Astrocyte of the spinal cord (primary cell): Measurements from ENCODE around the gene TACC2.
A peak's percentile ranks its signal among the peaks of the same experiment; 100 is the strongest.

Experiments
- DNase-seq: peaks from one replicate; pipeline ENCODE4 v3.0.0; 2011; ENCODE audit warnings: low read depth, low spot score
- H3K4me3 ChIP-seq: 2 replicates; pipeline ENCODE4 v1.5.1; 2011; ENCODE audit warnings: low read depth, mild to moderate bottlenecking, low read length, moderate library complexity
- in situ Hi-C: cut with HindIII; loops from 2 replicates; pipeline ENCODE4 v1.10.0; 2017; ENCODE audit warnings: low sequenced_read_pairs
- TF ChIP-seq, protein P1 (sequence below): IDR thresholded peaks from 2 replicates; pipeline ENCODE4 v1.5.1; 2012; ENCODE audit warnings: low read depth, mild to moderate bottlenecking, low read length, inconsistent platforms

The TACC2 gene

DNA sequence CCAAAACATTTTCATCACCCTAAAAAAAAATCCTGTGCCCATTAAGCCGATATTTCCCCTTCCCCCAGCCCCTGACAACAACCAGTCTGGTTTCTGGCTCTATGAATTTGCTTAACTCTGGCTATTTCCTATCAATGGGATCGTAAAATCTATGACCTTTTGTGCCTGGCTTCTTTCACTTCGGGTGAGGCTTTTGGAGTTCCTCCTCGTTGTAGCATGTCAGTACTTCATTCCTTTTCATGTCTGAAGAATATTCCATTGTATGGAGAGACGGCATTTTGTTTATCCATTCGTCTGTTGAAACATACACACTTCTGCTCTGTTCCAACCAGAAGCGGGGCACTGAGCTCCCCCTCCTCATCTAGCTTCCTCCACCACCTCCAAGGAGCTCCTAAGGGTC lies 29.5 kb downstream of the TACC2 start:
- TF ChIP-seq, protein P1, sequence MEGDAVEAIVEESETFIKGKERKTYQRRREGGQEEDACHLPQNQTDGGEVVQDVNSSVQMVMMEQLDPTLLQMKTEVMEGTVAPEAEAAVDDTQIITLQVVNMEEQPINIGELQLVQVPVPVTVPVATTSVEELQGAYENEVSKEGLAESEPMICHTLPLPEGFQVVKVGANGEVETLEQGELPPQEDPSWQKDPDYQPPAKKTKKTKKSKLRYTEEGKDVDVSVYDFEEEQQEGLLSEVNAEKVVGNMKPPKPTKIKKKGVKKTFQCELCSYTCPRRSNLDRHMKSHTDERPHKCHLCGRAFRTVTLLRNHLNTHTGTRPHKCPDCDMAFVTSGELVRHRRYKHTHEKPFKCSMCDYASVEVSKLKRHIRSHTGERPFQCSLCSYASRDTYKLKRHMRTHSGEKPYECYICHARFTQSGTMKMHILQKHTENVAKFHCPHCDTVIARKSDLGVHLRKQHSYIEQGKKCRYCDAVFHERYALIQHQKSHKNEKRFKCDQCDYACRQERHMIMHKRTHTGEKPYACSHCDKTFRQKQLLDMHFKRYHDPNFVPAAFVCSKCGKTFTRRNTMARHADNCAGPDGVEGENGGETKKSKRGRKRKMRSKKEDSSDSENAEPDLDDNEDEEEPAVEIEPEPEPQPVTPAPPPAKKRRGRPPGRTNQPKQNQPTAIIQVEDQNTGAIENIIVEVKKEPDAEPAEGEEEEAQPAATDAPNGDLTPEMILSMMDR, result no peak
- in situ Hi-C loops, result no loop called here
- no peak overlapping the region for H3K4me3 ChIP-seq

DNA sequence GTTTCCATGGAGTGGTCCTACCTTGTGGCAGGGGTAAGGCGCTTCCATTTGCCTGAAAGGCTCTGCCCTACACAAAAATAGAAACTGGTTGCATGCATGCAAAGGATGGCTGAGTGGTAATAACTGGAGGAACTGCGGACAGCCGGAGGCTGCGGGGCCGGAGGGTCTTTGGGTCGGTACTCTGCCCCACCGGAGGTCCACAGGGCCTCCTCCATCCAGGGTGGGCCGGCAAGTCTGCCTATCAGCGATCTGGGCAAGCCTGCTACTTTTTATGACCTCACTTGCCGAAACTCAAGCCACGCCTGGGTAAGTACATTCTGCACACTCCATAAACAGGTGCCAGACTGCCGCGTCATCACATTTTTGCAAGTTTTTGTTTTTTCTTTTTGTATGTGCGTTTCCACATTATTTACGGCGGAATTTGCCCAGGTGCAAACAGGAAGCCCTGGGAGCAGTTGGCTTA lies 30.0 kb downstream of the TACC2 start:
- in situ Hi-C loops, result no loop called here
- no peak overlapping the region for H3K4me3 ChIP-seq
- TF ChIP-seq, protein P1, result no peak
- no peak for DNase-seq

More for the DNA sequence above, 29.5 kb downstream of the TACC2 start:
- no peak for DNase-seq

DNA sequence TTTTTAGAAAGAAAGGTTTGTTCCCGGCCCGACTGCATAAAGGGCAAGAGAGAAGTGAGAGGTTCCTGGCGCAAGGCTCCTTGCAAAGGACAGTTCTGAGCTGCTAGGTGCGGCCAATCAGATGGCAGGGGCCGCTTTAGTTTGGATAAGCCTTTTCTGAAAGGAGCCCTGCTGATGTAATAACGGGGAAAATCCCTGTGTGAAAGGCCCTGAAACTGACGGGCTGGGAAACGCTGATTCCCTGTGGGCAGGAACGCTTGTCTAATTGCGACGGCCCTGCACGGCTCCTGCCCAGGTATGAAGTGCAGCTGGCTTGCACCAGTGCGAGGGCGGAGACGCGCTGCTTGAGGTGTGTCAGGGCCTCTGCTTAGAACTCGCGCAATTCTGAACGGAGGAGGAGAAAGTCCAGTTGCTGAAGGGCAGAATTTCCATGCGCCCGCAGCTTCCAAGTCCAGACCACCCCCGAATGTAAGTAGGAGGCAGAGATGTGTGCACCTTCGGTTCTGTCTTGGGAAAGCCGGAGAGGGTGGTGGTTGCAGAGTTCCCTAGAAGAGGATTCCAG lies 30.5 kb downstream of the TACC2 start:
- DNase-seq, result no peak
- in situ Hi-C loops, result no loop called here
- TF ChIP-seq, protein P1, result no peak
- H3K4me3 ChIP-seq, result no peak overlapping the region

DNA sequence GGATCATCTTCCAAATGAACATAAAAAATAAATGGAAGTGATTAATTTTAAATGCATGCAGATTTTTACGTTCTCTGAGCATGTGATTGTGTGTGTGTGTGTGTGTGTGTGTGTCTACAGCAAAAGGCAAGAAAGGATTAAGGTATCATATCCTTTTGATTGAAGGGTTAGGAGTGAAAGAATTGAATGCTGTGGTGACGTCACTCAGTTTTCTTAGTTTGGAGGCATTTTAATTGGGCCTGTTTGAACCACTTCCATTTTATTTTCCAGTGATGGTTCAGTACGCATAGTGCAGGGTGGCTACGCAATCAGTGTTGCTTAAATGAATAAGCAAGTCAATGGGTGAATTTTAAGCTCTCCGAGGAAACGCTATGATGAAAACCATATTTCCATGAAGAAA lies 31.3 kb downstream of the TACC2 start:
- DNase-seq, result no peak
- in situ Hi-C loops, result no loop called here
- no peak overlapping the region for H3K4me3 ChIP-seq
- TF ChIP-seq, protein P1, result no peak

DNA sequence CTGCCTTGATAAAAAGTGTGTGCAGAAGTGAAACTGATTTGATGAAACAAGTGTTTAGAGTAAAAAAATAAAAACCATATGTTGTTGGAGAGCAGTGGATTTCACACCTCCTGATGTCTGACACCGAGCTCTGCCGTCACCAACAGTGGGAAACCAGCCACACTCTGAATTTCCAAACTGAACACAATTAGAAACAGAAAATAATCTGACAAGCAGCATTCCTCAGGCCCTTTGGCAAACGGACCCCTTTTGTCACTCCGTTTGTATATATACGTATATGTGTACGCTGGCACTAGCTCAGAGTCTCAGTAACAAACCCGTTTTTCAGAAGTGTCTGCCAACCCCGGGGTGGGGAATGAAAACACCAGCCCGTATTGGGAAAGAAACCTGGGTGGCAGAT lies 32.4 kb downstream of the TACC2 start:
- TF ChIP-seq, protein P1, result no peak
- no peak overlapping the region for H3K4me3 ChIP-seq
- in situ Hi-C loops, result no loop called here
- DNase-seq, result peak; percentile 8

DNA sequence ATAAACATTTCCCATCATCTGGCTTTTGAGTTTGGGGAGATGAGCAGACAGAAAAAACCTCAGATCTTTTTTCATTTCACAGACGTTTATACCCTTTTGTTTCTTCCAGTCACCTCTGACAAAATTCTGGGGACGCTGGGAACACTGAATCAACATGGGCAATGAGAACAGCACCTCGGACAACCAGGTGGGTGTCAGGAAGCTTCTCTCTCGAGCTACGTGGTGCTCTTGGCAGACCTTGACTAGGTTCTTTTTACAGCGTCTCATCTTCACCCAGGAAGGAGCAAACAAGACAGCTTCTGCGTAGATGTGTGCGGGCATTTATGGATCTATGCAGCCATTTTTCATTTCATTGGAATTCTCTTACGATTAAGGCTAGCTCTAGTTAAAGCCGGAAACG lies 32.9 kb downstream of the TACC2 start:
- in situ Hi-C loops, result no loop called here
- no peak overlapping the region for H3K4me3 ChIP-seq
- TF ChIP-seq, protein P1, result no peak
- DNase-seq, result no peak
